Thyroid gland (tissue), 4 donors: ENCODE results near the gene RRBP1. TPM values are rescaled to one million over a fixed set of nuclear protein-coding genes. Genes with fewer than 3 reads are reported as not detected.

Experiments
- DNase-seq, 2 donors: peaks; one replicate each; pipeline ENCODE4 v3.0.0-alpha.2; 2019
- H3K27ac ChIP-seq, 3 donors: fragments of 200-600 bp; sonication (generic); 1 replicate in 2 of 3; 2 replicates in 1 of 3; pipeline ENCODE4 v1.5.1; 2016 to 2019; ENCODE audit warnings: mild to moderate bottlenecking in 1 of 3, moderate library complexity in 1 of 3
- H3K27me3 ChIP-seq: fragments of 200-600 bp; sonication (generic); one replicate; pipeline ENCODE4 v1.5.1; 2019
- H3K36me3 ChIP-seq, 2 donors: fragments of 200-600 bp; sonication (generic); one replicate each; pipeline ENCODE4 v1.5.1; 2016 to 2019
- H3K4me1 ChIP-seq, 2 donors: fragments of 200-600 bp; sonication (generic); one replicate each; pipeline ENCODE4 v1.5.1; 2017 to 2019
- H3K4me3 ChIP-seq, 3 donors: fragments of 200-600 bp; sonication (generic); replicated peaks in 1 of 3; 1 replicate in 2 of 3; 2 replicates in 1 of 3; pipeline ENCODE4 v1.5.1; 2016; ENCODE audit warnings: mild to moderate bottlenecking in 1 of 3
- H3K9me3 ChIP-seq: fragments of 200-600 bp; sonication (generic); one replicate; pipeline ENCODE4 v1.5.1; 2017
- CTCF ChIP-seq, 6 experiments: fragments of 200-600 bp in 3 of 6; fragments of 450-650 bp in 3 of 6; sonication (generic) in 3 of 6; IDR thresholded peaks; one replicate each; pipeline ENCODE4 v1.5.1; 2016 to 2019; ENCODE audit warnings: antibody characterized with exemption in 6 of 6, mild to moderate bottlenecking in 2 of 6, inconsistent platforms in 1 of 6, moderate library complexity in 1 of 6
- POLR2A ChIP-seq, 2 donors: fragments of 450-650 bp; IDR thresholded peaks; one replicate each; pipeline ENCODE4 v1.6.1; 2017; ENCODE audit warnings: antibody characterized with exemption in 2 of 2, mild to moderate bottlenecking in 2 of 2, moderate library complexity in 1 of 2
- WGBS, 2 donors: methylation state at CpG; one replicate each; pipeline ENCODE4 v1.1.5; 2017; 5-methylcytosine and 5-hydroxymethylcytosine counted together
- intact Hi-C: fragments of 100-400 bp; cut with DNase I; formaldehyde crosslinking; loops from one replicate; pipeline ENCODE4 v1.15.1; 2023
- total RNA-seq, 4 donors: library from RNA; depleted of rRNA; stranded (reverse); fragments of >200 nt; gene quantifications; one replicate each; pipeline ENCODE4 v1.2.3, GENCODE V29; 2016

RRBP1 gene
- total RNA-seq, 4 donors from 2014 or later = 149 to 287 (median 221) TPM

- peak; percentile 61 to 62 for DNase-seq
- TF ChIP-seq POLR2A (IDR thresholded peaks at IDR 0.05) (peak in 1 of 2 donors; percentile 46), CTCF (IDR thresholded peaks at IDR 0.05) (no peak)
- Histone ChIP-seq H3K4me1 (peaks cover 90 to 98% of the 10 kb centered on the region in 2 donors), H3K4me3 (no peak overlapping the region), H3K27me3 (no peaks in the 10 kb centered on the region), H3K27ac (peak overlapping the region; percentile 94 to 99 (median 98)), H3K36me3 (no peaks in the 10 kb centered on the region), H3K9me3 (no peaks in the 10 kb centered on the region)
- 56 to 63% methylated on average over 8 of the region's 8 CpGs for WGBS, 2 donors
- intact Hi-C loops = no loop called here
Observed at GRCh38 chr20:17589161-17589834, 92.7 kb downstream of the RRBP1 start.

GRCh38 chr20:17587824-17588223, 94.2 kb downstream of the RRBP1 start:
- TF ChIP-seq CTCF (IDR thresholded peaks at IDR 0.05) (no peak), POLR2A (IDR thresholded peaks at IDR 0.05) (no peak)
- Histone ChIP-seq H3K9me3 (no peaks in the 10 kb centered on the region), H3K27me3 (no peaks in the 10 kb centered on the region), H3K4me1 (peaks cover 83 to 86% of the 10 kb centered on the region in 2 donors), H3K4me3 (no peak overlapping the region), H3K27ac (peak overlapping the region; percentile 94 to 99 (median 98)), H3K36me3 (no peaks in the 10 kb centered on the region)
- intact Hi-C loops = no loop called here
- 49 to 73% methylated on average over 3 of the region's 3 CpGs for WGBS, 2 donors
- DNase-seq = no peak

GRCh38 chr20:17587148-17587547, 94.9 kb downstream of the RRBP1 start:
- Histone ChIP-seq H3K4me3 (no peak overlapping the region), H3K27ac (peak overlapping the region; percentile 94 to 99 (median 98)), H3K36me3 (no peaks in the 10 kb centered on the region), H3K4me1 (peaks cover 77 to 79% of the 10 kb centered on the region in 2 donors), H3K27me3 (no peaks in the 10 kb centered on the region), H3K9me3 (no peaks in the 10 kb centered on the region)
- intact Hi-C loops = no loop called here
- 85 to 93% methylated on average over 1 of the region's 1 CpG for WGBS, 2 donors
- no peak for TF ChIP-seq CTCF (IDR thresholded peaks at IDR 0.05)
- TF ChIP-seq POLR2A (IDR thresholded peaks at IDR 0.05) = peak in 1 of 2 donors; percentile 51
- DNase-seq = peak; percentile 59 to 72

- H3K27ac ChIP-seq = peak overlapping the region; percentile 94 to 99 (median 98)
- intact Hi-C loops = no loop called here
- 75 to 76% methylated on average over 2 of the region's 2 CpGs for WGBS, 2 donors
- H3K36me3 ChIP-seq = no peaks in the 10 kb centered on the region
- H3K27me3 ChIP-seq = no peaks in the 10 kb centered on the region
- H3K4me3 ChIP-seq = no peak overlapping the region
- TF ChIP-seq POLR2A (IDR thresholded peaks at IDR 0.05) (no peak), CTCF (IDR thresholded peaks at IDR 0.05) (no peak)
- peaks cover 68 to 70% of the 10 kb centered on the region in 2 donors for H3K4me1 ChIP-seq
- DNase-seq = no peak
- no peaks in the 10 kb centered on the region for H3K9me3 ChIP-seq
Observed at GRCh38 chr20:17586250-17586649, 95.8 kb downstream of the RRBP1 start.

- no peak overlapping the region for H3K4me3 ChIP-seq
- H3K9me3 ChIP-seq = no peaks in the 10 kb centered on the region
- H3K27me3 ChIP-seq = no peaks in the 10 kb centered on the region
- TF ChIP-seq CTCF (IDR thresholded peaks at IDR 0.05) = no peak
- TF ChIP-seq POLR2A (IDR thresholded peaks at IDR 0.05) = no peak
- peak overlapping the region; percentile 38 to 99 (median 98) for H3K27ac ChIP-seq
- no peaks in the 10 kb centered on the region for H3K36me3 ChIP-seq
- DNase-seq = no peak
- H3K4me1 ChIP-seq = peaks cover 58 to 66% of the 10 kb centered on the region in 2 donors
- intact Hi-C loops = no loop called here
Observed at GRCh38 chr20:17584689-17585088, 97.4 kb downstream of the RRBP1 start.
